HG02884 (cell line): ENCODE measurements around the gene BAIAP2.

ENCODE experiments used
- ATAC-seq: cut with Tn5 transposase; IDR thresholded peaks from one replicate; pipeline ENCODE4 v1.9.1; 2021; ENCODE audit warnings: mild to moderate bottlenecking, moderate library complexity; ENCODE audit not compliant: unreplicated experiment

The BAIAP2 gene

GRCh38 chr17:81102869-81103268 lies 67.9 kb downstream of the BAIAP2 start:
- ATAC-seq, result no peak

- no peak for ATAC-seq
Measured at GRCh38 chr17:81103379-81103778, 68.4 kb downstream of the BAIAP2 start.

- ATAC-seq, result no peak
Measured at GRCh38 chr17:81106716-81107115, 71.8 kb downstream of the BAIAP2 start.

GRCh38 chr17:81108220-81108619 lies 73.3 kb downstream of the BAIAP2 start:
- no peak for ATAC-seq

GRCh38 chr17:81109957-81110356 lies 75.0 kb downstream of the BAIAP2 start:
- no peak for ATAC-seq

GRCh38 chr17:81110488-81111040 lies 75.6 kb downstream of the BAIAP2 start:
- ATAC-seq, result no peak

- ATAC-seq, result no peak
Measured at GRCh38 chr17:81111066-81111465, 76.1 kb downstream of the BAIAP2 start.

- no peak for ATAC-seq
Measured at GRCh38 chr17:81112450-81112849, 77.5 kb downstream of the BAIAP2 start.

GRCh38 chr17:81113158-81113724 lies 78.3 kb downstream of the BAIAP2 start:
- ATAC-seq, result no peak

GRCh38 chr17:81114351-81115093 lies 79.6 kb downstream of the BAIAP2 start:
- ATAC-seq, result no peak

GRCh38 chr17:81115219-81115618 lies 80.3 kb downstream of the BAIAP2 start:
- ATAC-seq, result no peak

GRCh38 chr17:81115749-81116464 lies 81.0 kb downstream of the BAIAP2 start:
- ATAC-seq, result no peak

GRCh38 chr17:81116704-81117103 lies 81.8 kb downstream of the BAIAP2 start:
- ATAC-seq, result no peak

- no peak for ATAC-seq
Measured at GRCh38 chr17:81117672-81118198, 82.8 kb downstream of the BAIAP2 start.

- no peak for ATAC-seq
Measured at GRCh38 chr17:81118308-81119221, 83.6 kb downstream of the BAIAP2 start.

- ATAC-seq, result no peak
Measured at GRCh38 chr17:81119223-81120148, 84.5 kb downstream of the BAIAP2 start.

GRCh38 chr17:81120149-81120484 lies 85.2 kb downstream of the BAIAP2 start:
- no peak for ATAC-seq

GRCh38 chr17:81120695-81121621 lies 86.0 kb downstream of the BAIAP2 start:
- no peak for ATAC-seq
